Right renal cortex interstitium (tissue), 3 donors: Measurements from ENCODE around the gene C20orf144. TPM values are rescaled to one million over a fixed set of nuclear protein-coding genes. Genes with fewer than 3 reads are reported as not detected.
A peak's percentile ranks its signal among the peaks of the same experiment; 100 is the strongest.

Source experiments
- DNase-seq, 3 donors: peaks; one replicate each; pipeline ENCODE4 v3.0.0-alpha.2; 2013; ENCODE audit warnings: low read depth in 3 of 3, low spot score in 2 of 3
- polyA plus RNA-seq, 3 donors: library from polyadenylated mRNA; unstranded; fragments of 120-200 nt; gene quantifications; one replicate each; pipeline ENCODE4 v1.2.1, GENCODE V29; 2013; ENCODE audit not compliant: insufficient read length in 3 of 3

Gene C20orf144
- polyA plus RNA-seq, 3 donors: 0.16 to 0.21 (median 0.19) TPM

GRCh38 chr20:33675136-33675959 is 13.2 kb downstream of the C20orf144 start:
- DNase-seq: no peak

GRCh38 chr20:33676121-33676520 is 14.0 kb downstream of the C20orf144 start:
- no peak for DNase-seq

GRCh38 chr20:33676652-33677645 is 14.8 kb downstream of the C20orf144 start:
- DNase-seq: no peak

- no peak for DNase-seq
These were observed 16.0 kb downstream of the C20orf144 start for GRCh38 chr20:33677991-33678702.

- DNase-seq: no peak
These were observed 17.8 kb downstream of the C20orf144 start for GRCh38 chr20:33679758-33680485.

GRCh38 chr20:33680686-33681085 is 18.6 kb downstream of the C20orf144 start:
- no peak for DNase-seq

- no peak for DNase-seq
These were observed 19.2 kb downstream of the C20orf144 start for GRCh38 chr20:33681288-33681687.

GRCh38 chr20:33681728-33682353 is 19.7 kb downstream of the C20orf144 start:
- DNase-seq: no peak

- DNase-seq: no peak
These were observed 22.6 kb downstream of the C20orf144 start for GRCh38 chr20:33684533-33685327.

GRCh38 chr20:33685328-33686099 is 23.4 kb downstream of the C20orf144 start:
- no peak for DNase-seq

- peak in 2 of 3 donors; percentile 83 to 85 for DNase-seq
These were observed 24.2 kb downstream of the C20orf144 start, which contains the start of gene E2F1 for GRCh38 chr20:33686100-33686983. Gene E2F1, minus strand, starts transcription at chr20:33686385. Its CDS starts 121 bp downstream, at chr20:33686264.

GRCh38 chr20:33686984-33687366 is 24.8 kb downstream of the C20orf144 start:
- DNase-seq: no peak

GRCh38 chr20:33687370-33687915 is 25.3 kb downstream of the C20orf144 start:
- no peak for DNase-seq

GRCh38 chr20:33687993-33688937 is 26.1 kb downstream of the C20orf144 start:
- no peak for DNase-seq

- no peak for DNase-seq
These were observed 26.9 kb downstream of the C20orf144 start for GRCh38 chr20:33688938-33689424.
